HG02571 (cell line): ENCODE measurements around the gene PIGR.

Experiments used
- ATAC-seq: cut with Tn5 transposase; IDR thresholded peaks from one replicate; pipeline ENCODE4 v1.9.1; 2021; ENCODE audit warnings: mild to moderate bottlenecking, moderate library complexity; ENCODE audit not compliant: unreplicated experiment

Gene PIGR

GRCh38 chr1:206912445-206913095 is 33.7 kb downstream of the PIGR start:
- peak; percentile 40 for ATAC-seq

- ATAC-seq: no peak
These were observed 35.1 kb downstream of the PIGR start for GRCh38 chr1:206911064-206911663.

GRCh38 chr1:206909883-206910318 is 36.4 kb downstream of the PIGR start:
- no peak for ATAC-seq

- no peak for ATAC-seq
These were observed 36.9 kb downstream of the PIGR start for GRCh38 chr1:206909161-206909882.

- no peak for ATAC-seq
These were observed 38.2 kb downstream of the PIGR start for GRCh38 chr1:206908038-206908437.

GRCh38 chr1:206907304-206907991 is 38.8 kb downstream of the PIGR start:
- no peak for ATAC-seq

- ATAC-seq: peak; percentile 55
These were observed 40.7 kb downstream of the PIGR start for GRCh38 chr1:206905295-206906164.

GRCh38 chr1:206904423-206905142 is 41.7 kb downstream of the PIGR start:
- no peak for ATAC-seq

- no peak for ATAC-seq
These were observed 42.6 kb downstream of the PIGR start for GRCh38 chr1:206903687-206904086.

- ATAC-seq: no peak
These were observed 43.6 kb downstream of the PIGR start for GRCh38 chr1:206902702-206903101.

GRCh38 chr1:206901944-206902343 is 44.3 kb downstream of the PIGR start:
- no peak for ATAC-seq

GRCh38 chr1:206900149-206900548 is 46.1 kb downstream of the PIGR start:
- ATAC-seq: no peak

GRCh38 chr1:206899717-206900116 is 46.5 kb downstream of the PIGR start:
- no peak for ATAC-seq

GRCh38 chr1:206898915-206899431 is 47.3 kb downstream of the PIGR start:
- ATAC-seq: no peak

GRCh38 chr1:206898089-206898914 is 48.0 kb downstream of the PIGR start:
- no peak for ATAC-seq

- no peak for ATAC-seq
These were observed 49.1 kb downstream of the PIGR start, which contains the start of gene IL24 for GRCh38 chr1:206897175-206897574. Gene IL24 (plus strand): TSS chr1:206897443. CDS start chr1:206897833, 390 bp downstream.

GRCh38 chr1:206896261-206896660 is 50.0 kb downstream of the PIGR start:
- ATAC-seq: no peak

GRCh38 chr1:206895837-206896242 is 50.4 kb downstream of the PIGR start:
- no peak for ATAC-seq

GRCh38 chr1:206895325-206895724 is 50.9 kb downstream of the PIGR start:
- ATAC-seq: no peak
